Stomach (tissue), 9 donors: ENCODE results near the gene DPYSL4. TPM values are rescaled to one million over a fixed set of nuclear protein-coding genes. Genes with fewer than 3 reads are reported as not detected.

Experiments used
- DNase-seq, 2 donors: peaks; one replicate each; pipeline versions ENCODE4 v3.0.0 to v3.0.0-alpha.2; 2013 to 2019
- H3K27ac ChIP-seq, 5 donors: fragments of 200-600 bp in 4 of 5; sonication (generic) in 4 of 5; one replicate each; pipeline ENCODE4 v1.5.1; 2013 to 2019; ENCODE audit warnings: mild to moderate bottlenecking in 1 of 5, moderate library complexity in 1 of 5
- H3K27me3 ChIP-seq, 3 donors: fragments of 200-600 bp; sonication (generic); one replicate each; pipeline ENCODE4 v1.5.1; 2017 to 2019; ENCODE audit warnings: mixed run types in 1 of 3
- H3K36me3 ChIP-seq, 4 donors: fragments of 200-600 bp; sonication (generic); 1 replicate in 3 of 4; 2 replicates in 1 of 4; pipeline ENCODE4 v1.5.1; 2016 to 2019
- H3K4me1 ChIP-seq, 4 donors: fragments of 200-600 bp; sonication (generic); one replicate each; pipeline ENCODE4 v1.5.1; 2016 to 2019
- H3K4me3 ChIP-seq, 4 donors: fragments of 200-600 bp; sonication (generic) in 3 of 4; one replicate each; pipeline ENCODE4 v1.5.1; 2016 to 2019; ENCODE audit warnings: mild to moderate bottlenecking in 1 of 4
- H3K9me3 ChIP-seq, 4 donors: fragments of 200-600 bp; sonication (generic); one replicate each; pipeline ENCODE4 v1.5.1; 2016 to 2019
- EP300 ChIP-seq: sonication (generic); formaldehyde crosslinking; IDR thresholded peaks from one replicate; pipeline ENCODE4 v1.6.1; 2017; ENCODE audit warnings: antibody characterized with exemption
- POLR2A ChIP-seq, 4 donors: fragments of 450-650 bp; IDR thresholded peaks; one replicate each; pipeline ENCODE4 v1.6.1; 2016; ENCODE audit warnings: antibody characterized with exemption in 4 of 4, control low read depth in 2 of 4, mild to moderate bottlenecking in 1 of 4, moderate library complexity in 1 of 4
- POLR2AphosphoS5 ChIP-seq, 3 donors: sonication (generic); formaldehyde crosslinking; IDR thresholded peaks; one replicate each; pipeline ENCODE4 v1.6.1; 2016; ENCODE audit warnings: antibody characterized with exemption in 3 of 3
- WGBS, 5 donors: extraction: QIAGEN DNeasy Blood & Tissue Kit in 3 of 5; methylation state at CpG; one replicate each; pipeline versions ENCODE4 v1.1.5 to v1.1.7; 2013 to 2018; 5-methylcytosine and 5-hydroxymethylcytosine counted together
- intact Hi-C: fragments of 100-400 bp; cut with DNase I; formaldehyde crosslinking; loops from one replicate; pipeline ENCODE4 v1.15.1; 2023; ENCODE audit warnings: low total_unique reads
- polyA plus RNA-seq, 3 donors: library from polyadenylated mRNA; stranded (reverse); fragments of 200-250 nt; gene quantifications; one replicate each; pipeline ENCODE4 v1.2.3, GENCODE V29; 2013
- total RNA-seq, 5 donors: library from RNA; depleted of rRNA; stranded (reverse); fragments of >200 nt; gene quantifications; one replicate each; pipeline versions ENCODE4 v1.1.0 to v1.2.3, GENCODE V29; 2014 to 2016
- TF ChIP-seq, protein P1 (sequence below), 7 experiments: fragments of 450-650 bp in 4 of 7; fragments of 200-600 bp in 3 of 7; sonication (generic) in 3 of 7; IDR thresholded peaks; one replicate each; pipeline ENCODE4 v1.5.1; 2016 to 2019; ENCODE audit warnings: antibody characterized with exemption in 7 of 7, control low read depth in 2 of 7, mild to moderate bottlenecking in 1 of 7
- donor health status: healthy with polysubstance abuse.
- donor health status: Bipolar disorder and iron deficiency.
- donor health status: healthy.

Gene DPYSL4
- total and polyA plus RNA-seq, 8 donors: 0.43 to 2.0 (median 0.68) TPM; not detected in 3

- 88 to 93% (median 91%) methylated on average over 17 of the region's 17 CpGs for WGBS, 5 donors
- Histone ChIP-seq H3K9me3 (no peaks in the 10 kb centered on the region), H3K4me1 (peaks cover 6 to 14% (median 9%) of the 10 kb centered on the region in 4 donors), H3K27me3 (peaks cover 0 to 11% (median 0%) of the 10 kb centered on the region in 3 donors), H3K27ac (no peak overlapping the region), H3K4me3 (no peak overlapping the region), H3K36me3 (no peaks in the 10 kb centered on the region)
- TF ChIP-seq EP300: no peak
- no peak for TF ChIP-seq POLR2AphosphoS5 (IDR thresholded peaks at IDR 0.05)
- no peak for TF ChIP-seq POLR2A (IDR thresholded peaks at IDR 0.05)
- TF ChIP-seq, protein P1, sequence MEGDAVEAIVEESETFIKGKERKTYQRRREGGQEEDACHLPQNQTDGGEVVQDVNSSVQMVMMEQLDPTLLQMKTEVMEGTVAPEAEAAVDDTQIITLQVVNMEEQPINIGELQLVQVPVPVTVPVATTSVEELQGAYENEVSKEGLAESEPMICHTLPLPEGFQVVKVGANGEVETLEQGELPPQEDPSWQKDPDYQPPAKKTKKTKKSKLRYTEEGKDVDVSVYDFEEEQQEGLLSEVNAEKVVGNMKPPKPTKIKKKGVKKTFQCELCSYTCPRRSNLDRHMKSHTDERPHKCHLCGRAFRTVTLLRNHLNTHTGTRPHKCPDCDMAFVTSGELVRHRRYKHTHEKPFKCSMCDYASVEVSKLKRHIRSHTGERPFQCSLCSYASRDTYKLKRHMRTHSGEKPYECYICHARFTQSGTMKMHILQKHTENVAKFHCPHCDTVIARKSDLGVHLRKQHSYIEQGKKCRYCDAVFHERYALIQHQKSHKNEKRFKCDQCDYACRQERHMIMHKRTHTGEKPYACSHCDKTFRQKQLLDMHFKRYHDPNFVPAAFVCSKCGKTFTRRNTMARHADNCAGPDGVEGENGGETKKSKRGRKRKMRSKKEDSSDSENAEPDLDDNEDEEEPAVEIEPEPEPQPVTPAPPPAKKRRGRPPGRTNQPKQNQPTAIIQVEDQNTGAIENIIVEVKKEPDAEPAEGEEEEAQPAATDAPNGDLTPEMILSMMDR (IDR thresholded peaks at IDR 0.05): no peak
- intact Hi-C loops: no loop called here
- DNase-seq: no peak
Observed at GRCh38 chr10:132252412-132252811, 65.7 kb downstream of the DPYSL4 start.

- no peak overlapping the region for H3K4me3 ChIP-seq
- no peaks in the 10 kb centered on the region for H3K9me3 ChIP-seq
- 48 to 63% (median 53%) methylated on average over 18 to 19 of the region's 19 CpGs for WGBS, 5 donors
- peaks cover 0 to 11% (median 0%) of the 10 kb centered on the region in 3 donors for H3K27me3 ChIP-seq
- no peaks in the 10 kb centered on the region for H3K36me3 ChIP-seq
- DNase-seq: no peak
- peaks cover 4 to 14% (median 8%) of the 10 kb centered on the region in 4 donors for H3K4me1 ChIP-seq
- no peak for TF ChIP-seq EP300
- intact Hi-C loops: no loop called here
- H3K27ac ChIP-seq: no peak overlapping the region
Observed at GRCh38 chr10:132253092-132253687, 66.4 kb downstream of the DPYSL4 start.

DNA sequence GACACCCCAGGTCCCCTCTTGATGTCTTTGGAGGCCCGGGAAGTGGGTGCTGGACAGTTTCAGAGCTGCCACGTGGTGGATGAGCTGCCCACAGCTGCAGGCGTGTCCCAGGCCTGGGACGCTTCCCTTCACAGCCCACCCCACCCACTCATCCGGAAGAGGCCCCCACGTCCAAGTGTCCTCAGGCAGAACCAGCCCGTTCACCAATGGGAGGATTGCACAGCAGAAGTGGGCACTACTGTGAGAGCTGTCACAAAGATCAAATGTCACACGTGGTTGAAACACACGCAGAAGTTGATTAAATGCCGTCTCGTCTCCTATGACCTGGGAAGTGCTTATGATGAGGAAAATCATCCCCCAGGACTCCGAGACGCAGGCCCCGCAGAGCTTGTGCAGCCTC lies 68.1 kb downstream of the DPYSL4 start:
- Histone ChIP-seq H3K36me3 (no peaks in the 10 kb centered on the region), H3K9me3 (no peaks in the 10 kb centered on the region), H3K4me1 (peaks cover 0 to 2% (median 0%) of the 10 kb centered on the region in 4 donors), H3K4me3 (no peak overlapping the region), H3K27ac (no peak overlapping the region), H3K27me3 (peaks cover 0 to 5% (median 0%) of the 10 kb centered on the region in 3 donors)
- no peak for DNase-seq
- WGBS, 5 donors: 64 to 79% (median 77%) methylated on average over 10 to 14 of the region's 14 CpGs
- no peak for TF ChIP-seq EP300
- TF ChIP-seq POLR2A (IDR thresholded peaks at IDR 0.05): no peak
- no peak for TF ChIP-seq POLR2AphosphoS5 (IDR thresholded peaks at IDR 0.05)
- TF ChIP-seq, protein P1 (IDR thresholded peaks at IDR 0.05): no peak
- intact Hi-C loops: no loop called here

Other genes with a start within 250 kb of the DPYSL4 start
- gene BNIP3, start 205.0 kb upstream of the DPYSL4 start, total RNA-seq: 10 to 100 TPM in 4 of 5 donors, 1 to 10 TPM in 1; 9.8 to 81.7 (median 21.5) TPM
- gene BNIP3, start 205.0 kb upstream of the DPYSL4 start, polyA plus RNA-seq: 10 to 100 TPM; 19.5 to 31.5 (median 22.5) TPM
- gene JAKMIP3, start 121.0 kb upstream of the DPYSL4 start, total RNA-seq: 1 to 10 TPM in 1 of 5 donors, under 1 TPM in 3, not detected in 1; 0.43 to 1.1 (median 0.51) TPM
- gene JAKMIP3, start 121.0 kb upstream of the DPYSL4 start, polyA plus RNA-seq: under 1 TPM in 2 of 3 donors, not detected in 1; 0.18 to 0.19 TPM
- 10 to 100 TPM in 2 of 5 donors, 1 to 10 TPM in 2, not detected in 1; 1.6 to 71.0 (median 12.7) TPM for gene STK32C, start 121.0 kb downstream of the DPYSL4 start, total RNA-seq
- gene STK32C, start 121.0 kb downstream of the DPYSL4 start, polyA plus RNA-seq: 10 to 100 TPM in 1 of 3 donors, 1 to 10 TPM in 2; 7.8 to 10.4 (median 7.9) TPM
- gene LRRC27, start 145.2 kb downstream of the DPYSL4 start, total RNA-seq: 10 to 100 TPM in 4 of 5 donors, 1 to 10 TPM in 1; 7.5 to 31.3 (median 15.1) TPM
- gene LRRC27, start 145.2 kb downstream of the DPYSL4 start, polyA plus RNA-seq: 1 to 10 TPM; 4.2 to 7.0 (median 6.9) TPM
- 100 to 1,000 TPM in 1 of 5 donors, 10 to 100 TPM in 3, 1 to 10 TPM in 1; 8.5 to 167 (median 22.9) TPM for gene PWWP2B, start 210.3 kb downstream of the DPYSL4 start, total RNA-seq
- gene PWWP2B, start 210.3 kb downstream of the DPYSL4 start, polyA plus RNA-seq: 10 to 100 TPM; 14.2 to 24.4 (median 22.7) TPM